HepG2 (cell line): ENCODE data around the gene CAMK2A.

Experiments
- FOXK1 ChIP-seq: sonication (generic); formaldehyde crosslinking; IDR thresholded peaks from 2 replicates; pipeline ENCODE4 v1.4.0; 2020; ENCODE audit warnings: low read depth, missing genetic modification reagents, borderline replicate concordance
- FOXK2 ChIP-seq: fragments of 450-650 bp; IDR thresholded peaks from 2 replicates; pipeline ENCODE4 v1.6.1; 2016
- MTA1 ChIP-seq: sonication (generic); formaldehyde crosslinking; IDR thresholded peaks from 2 replicates; pipeline ENCODE4 v1.4.0; 2020; ENCODE audit warnings: missing genetic modification reagents, mild to moderate bottlenecking, borderline replicate concordance
- TF ChIP-seq, protein P1 (sequence below), 2 experiments: sonication (generic) in 1 of 2; formaldehyde crosslinking in 1 of 2; IDR thresholded peaks; 2 replicates each; pipeline versions ENCODE4 v1.5.1 to v1.6.1; 2011 to 2020; ENCODE audit warnings: borderline replicate concordance in 1 of 2, low read depth in 1 of 2, low read length in 1 of 2, mild to moderate bottlenecking in 1 of 2, missing genetic modification reagents in 1 of 2, moderate library complexity in 1 of 2
- TF ChIP-seq, protein P2 (sequence below): sonication (generic); formaldehyde crosslinking; IDR thresholded peaks from 2 replicates; pipeline ENCODE4 v1.5.0; 2020; ENCODE audit warnings: mild to moderate bottlenecking, missing genetic modification reagents, moderate library complexity
- TF ChIP-seq, protein P3 (sequence below): sonication (generic); formaldehyde crosslinking; IDR thresholded peaks from 2 replicates; pipeline ENCODE4 v1.4.0; 2020; ENCODE audit warnings: missing genetic modification reagents
- TF ChIP-seq, protein P4 (sequence below): sonication (generic); formaldehyde crosslinking; IDR thresholded peaks from 2 replicates; pipeline ENCODE4 v1.8.1; 2023; ENCODE audit warnings: mild to moderate bottlenecking, inconsistent platforms, moderate library complexity, missing genetic modification reagents, borderline replicate concordance
- TF ChIP-seq, protein P5 (sequence below): sonication (generic); formaldehyde crosslinking; IDR thresholded peaks from 2 replicates; pipeline ENCODE4 v1.4.0; 2020; ENCODE audit warnings: missing genetic modification reagents

DNA sequence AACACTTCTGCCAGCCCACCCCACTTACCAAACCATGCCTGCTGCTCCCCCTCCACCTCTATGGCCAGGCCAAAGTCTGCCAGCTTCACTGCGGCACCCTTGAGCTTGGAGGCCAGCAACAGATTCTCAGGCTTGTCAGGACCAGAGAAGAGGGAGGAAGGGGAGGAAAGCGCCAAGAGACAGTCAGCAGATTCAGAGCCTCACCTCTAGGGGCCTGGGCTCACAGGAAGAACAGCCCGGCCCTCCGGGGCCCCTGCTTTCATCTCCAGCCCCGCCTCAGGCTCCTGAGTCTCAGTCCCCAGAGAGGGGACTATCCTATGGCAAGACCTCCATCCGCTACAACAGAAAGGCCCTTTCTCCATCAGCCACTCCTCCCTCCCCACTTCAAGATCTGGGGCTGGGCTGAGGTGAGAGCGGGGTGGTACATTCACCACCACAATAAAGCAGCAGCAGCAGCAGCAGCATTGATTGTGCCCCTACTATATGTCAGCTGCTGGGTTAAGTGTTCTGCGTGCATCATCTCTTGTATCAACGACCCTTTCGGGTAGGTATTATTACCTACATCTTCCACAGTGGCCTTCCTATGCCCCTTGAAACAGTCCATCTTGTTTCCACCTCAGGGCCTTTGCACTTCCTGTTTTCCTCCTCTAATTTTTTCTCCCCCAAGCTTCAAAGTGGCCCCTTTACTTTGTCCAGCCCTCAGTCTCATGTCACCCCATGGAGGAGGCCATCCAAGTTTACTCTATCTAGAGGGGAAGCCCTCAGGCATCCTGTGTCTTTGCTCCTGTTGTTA lies 36.0 kb downstream of the CAMK2A start:
- TF ChIP-seq, protein P1, sequence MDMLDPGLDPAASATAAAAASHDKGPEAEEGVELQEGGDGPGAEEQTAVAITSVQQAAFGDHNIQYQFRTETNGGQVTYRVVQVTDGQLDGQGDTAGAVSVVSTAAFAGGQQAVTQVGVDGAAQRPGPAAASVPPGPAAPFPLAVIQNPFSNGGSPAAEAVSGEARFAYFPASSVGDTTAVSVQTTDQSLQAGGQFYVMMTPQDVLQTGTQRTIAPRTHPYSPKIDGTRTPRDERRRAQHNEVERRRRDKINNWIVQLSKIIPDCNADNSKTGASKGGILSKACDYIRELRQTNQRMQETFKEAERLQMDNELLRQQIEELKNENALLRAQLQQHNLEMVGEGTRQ (IDR thresholded peaks at IDR 0.05; ENCODE audit: low read depth, low read length), result no peak
- TF ChIP-seq, protein P1 (CRISPR knock-in tag; IDR thresholded peaks at IDR 0.05; ENCODE audit: borderline replicate concordance), result no peak
- TF ChIP-seq, protein P2, sequence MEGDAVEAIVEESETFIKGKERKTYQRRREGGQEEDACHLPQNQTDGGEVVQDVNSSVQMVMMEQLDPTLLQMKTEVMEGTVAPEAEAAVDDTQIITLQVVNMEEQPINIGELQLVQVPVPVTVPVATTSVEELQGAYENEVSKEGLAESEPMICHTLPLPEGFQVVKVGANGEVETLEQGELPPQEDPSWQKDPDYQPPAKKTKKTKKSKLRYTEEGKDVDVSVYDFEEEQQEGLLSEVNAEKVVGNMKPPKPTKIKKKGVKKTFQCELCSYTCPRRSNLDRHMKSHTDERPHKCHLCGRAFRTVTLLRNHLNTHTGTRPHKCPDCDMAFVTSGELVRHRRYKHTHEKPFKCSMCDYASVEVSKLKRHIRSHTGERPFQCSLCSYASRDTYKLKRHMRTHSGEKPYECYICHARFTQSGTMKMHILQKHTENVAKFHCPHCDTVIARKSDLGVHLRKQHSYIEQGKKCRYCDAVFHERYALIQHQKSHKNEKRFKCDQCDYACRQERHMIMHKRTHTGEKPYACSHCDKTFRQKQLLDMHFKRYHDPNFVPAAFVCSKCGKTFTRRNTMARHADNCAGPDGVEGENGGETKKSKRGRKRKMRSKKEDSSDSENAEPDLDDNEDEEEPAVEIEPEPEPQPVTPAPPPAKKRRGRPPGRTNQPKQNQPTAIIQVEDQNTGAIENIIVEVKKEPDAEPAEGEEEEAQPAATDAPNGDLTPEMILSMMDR (CRISPR knock-in tag), result no peak
- TF ChIP-seq, protein P3, sequence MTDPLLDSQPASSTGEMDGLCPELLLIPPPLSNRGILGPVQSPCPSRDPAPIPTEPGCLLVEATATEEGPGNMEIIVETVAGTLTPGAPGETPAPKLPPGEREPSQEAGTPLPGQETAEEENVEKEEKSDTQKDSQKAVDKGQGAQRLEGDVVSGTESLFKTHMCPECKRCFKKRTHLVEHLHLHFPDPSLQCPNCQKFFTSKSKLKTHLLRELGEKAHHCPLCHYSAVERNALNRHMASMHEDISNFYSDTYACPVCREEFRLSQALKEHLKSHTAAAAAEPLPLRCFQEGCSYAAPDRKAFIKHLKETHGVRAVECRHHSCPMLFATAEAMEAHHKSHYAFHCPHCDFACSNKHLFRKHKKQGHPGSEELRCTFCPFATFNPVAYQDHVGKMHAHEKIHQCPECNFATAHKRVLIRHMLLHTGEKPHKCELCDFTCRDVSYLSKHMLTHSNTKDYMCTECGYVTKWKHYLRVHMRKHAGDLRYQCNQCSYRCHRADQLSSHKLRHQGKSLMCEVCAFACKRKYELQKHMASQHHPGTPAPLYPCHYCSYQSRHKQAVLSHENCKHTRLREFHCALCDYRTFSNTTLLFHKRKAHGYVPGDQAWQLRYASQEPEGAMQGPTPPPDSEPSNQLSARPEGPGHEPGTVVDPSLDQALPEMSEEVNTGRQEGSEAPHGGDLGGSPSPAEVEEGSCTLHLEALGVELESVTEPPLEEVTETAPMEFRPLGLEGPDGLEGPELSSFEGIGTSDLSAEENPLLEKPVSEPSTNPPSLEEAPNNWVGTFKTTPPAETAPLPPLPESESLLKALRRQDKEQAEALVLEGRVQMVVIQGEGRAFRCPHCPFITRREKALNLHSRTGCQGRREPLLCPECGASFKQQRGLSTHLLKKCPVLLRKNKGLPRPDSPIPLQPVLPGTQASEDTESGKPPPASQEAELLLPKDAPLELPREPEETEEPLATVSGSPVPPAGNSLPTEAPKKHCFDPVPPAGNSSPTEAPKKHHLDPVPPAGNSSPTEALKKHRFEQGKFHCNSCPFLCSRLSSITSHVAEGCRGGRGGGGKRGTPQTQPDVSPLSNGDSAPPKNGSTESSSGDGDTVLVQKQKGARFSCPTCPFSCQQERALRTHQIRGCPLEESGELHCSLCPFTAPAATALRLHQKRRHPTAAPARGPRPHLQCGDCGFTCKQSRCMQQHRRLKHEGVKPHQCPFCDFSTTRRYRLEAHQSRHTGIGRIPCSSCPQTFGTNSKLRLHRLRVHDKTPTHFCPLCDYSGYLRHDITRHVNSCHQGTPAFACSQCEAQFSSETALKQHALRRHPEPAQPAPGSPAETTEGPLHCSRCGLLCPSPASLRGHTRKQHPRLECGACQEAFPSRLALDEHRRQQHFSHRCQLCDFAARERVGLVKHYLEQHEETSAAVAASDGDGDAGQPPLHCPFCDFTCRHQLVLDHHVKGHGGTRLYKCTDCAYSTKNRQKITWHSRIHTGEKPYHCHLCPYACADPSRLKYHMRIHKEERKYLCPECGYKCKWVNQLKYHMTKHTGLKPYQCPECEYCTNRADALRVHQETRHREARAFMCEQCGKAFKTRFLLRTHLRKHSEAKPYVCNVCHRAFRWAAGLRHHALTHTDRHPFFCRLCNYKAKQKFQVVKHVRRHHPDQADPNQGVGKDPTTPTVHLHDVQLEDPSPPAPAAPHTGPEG (CRISPR knock-in tag), result no peak
- TF ChIP-seq, protein P4, sequence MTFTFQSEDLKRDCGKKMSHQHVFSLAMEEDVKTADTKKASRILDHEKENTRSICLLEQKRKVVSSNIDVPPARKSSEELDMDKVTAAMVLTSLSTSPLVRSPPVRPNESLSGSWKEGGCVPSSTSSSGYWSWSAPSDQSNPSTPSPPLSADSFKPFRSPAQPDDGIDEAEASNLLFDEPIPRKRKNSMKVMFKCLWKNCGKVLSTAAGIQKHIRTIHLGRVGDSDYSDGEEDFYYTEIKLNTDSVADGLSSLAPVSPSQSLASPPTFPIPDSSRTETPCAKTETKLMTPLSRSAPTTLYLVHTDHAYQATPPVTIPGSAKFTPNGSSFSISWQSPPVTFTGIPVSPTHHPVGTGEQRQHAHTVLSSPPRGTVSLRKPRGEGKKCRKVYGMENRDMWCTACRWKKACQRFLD (CRISPR knock-in tag), result no peak
- TF ChIP-seq, protein P5, sequence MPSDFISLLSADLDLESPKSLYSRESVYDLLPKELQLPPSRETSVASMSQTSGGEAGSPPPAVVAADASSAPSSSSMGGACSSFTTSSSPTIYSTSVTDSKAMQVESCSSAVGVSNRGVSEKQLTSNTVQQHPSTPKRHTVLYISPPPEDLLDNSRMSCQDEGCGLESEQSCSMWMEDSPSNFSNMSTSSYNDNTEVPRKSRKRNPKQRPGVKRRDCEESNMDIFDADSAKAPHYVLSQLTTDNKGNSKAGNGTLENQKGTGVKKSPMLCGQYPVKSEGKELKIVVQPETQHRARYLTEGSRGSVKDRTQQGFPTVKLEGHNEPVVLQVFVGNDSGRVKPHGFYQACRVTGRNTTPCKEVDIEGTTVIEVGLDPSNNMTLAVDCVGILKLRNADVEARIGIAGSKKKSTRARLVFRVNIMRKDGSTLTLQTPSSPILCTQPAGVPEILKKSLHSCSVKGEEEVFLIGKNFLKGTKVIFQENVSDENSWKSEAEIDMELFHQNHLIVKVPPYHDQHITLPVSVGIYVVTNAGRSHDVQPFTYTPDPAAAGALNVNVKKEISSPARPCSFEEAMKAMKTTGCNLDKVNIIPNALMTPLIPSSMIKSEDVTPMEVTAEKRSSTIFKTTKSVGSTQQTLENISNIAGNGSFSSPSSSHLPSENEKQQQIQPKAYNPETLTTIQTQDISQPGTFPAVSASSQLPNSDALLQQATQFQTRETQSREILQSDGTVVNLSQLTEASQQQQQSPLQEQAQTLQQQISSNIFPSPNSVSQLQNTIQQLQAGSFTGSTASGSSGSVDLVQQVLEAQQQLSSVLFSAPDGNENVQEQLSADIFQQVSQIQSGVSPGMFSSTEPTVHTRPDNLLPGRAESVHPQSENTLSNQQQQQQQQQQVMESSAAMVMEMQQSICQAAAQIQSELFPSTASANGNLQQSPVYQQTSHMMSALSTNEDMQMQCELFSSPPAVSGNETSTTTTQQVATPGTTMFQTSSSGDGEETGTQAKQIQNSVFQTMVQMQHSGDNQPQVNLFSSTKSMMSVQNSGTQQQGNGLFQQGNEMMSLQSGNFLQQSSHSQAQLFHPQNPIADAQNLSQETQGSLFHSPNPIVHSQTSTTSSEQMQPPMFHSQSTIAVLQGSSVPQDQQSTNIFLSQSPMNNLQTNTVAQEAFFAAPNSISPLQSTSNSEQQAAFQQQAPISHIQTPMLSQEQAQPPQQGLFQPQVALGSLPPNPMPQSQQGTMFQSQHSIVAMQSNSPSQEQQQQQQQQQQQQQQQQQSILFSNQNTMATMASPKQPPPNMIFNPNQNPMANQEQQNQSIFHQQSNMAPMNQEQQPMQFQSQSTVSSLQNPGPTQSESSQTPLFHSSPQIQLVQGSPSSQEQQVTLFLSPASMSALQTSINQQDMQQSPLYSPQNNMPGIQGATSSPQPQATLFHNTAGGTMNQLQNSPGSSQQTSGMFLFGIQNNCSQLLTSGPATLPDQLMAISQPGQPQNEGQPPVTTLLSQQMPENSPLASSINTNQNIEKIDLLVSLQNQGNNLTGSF (CRISPR knock-in tag), result no peak
- TF ChIP-seq FOXK2 (no peak), FOXK1 (CRISPR knock-in tag) (no peak), MTA1 (CRISPR knock-in tag) (no peak)
